Activated CD4-positive, alpha-beta memory T cell treated with anti-CD3 and anti-CD28 coated beads, Interleukin-2, amount 10 ng/mL, durations not matched to agents 7 days and 5 days (primary cell): ENCODE measurements around the gene NME5. TPM values are rescaled to one million over a fixed set of nuclear protein-coding genes. Genes with fewer than 3 reads are reported as not detected.
"Not testable (repeated sequence)": the region's sequence is repeated elsewhere in the genome, so short reads cannot be mapped to it uniquely, and the experiment has no call there.

Experiments used
- CTCF ChIA-PET: fragments of 350-600 bp; sonication (Branson Sonifier 250); formaldehyde crosslinking; loops from one replicate; lab custom pipeline; 2021; ENCODE audit warnings: antibody characterized with exemption, inconsistent platforms; lab: Charles Lee
- POLR2A ChIA-PET: fragments of 350-600 bp; sonication (Branson Sonifier 250); formaldehyde crosslinking; loops from one replicate; lab custom pipeline; 2021; ENCODE audit warnings: antibody characterized with exemption; lab: Charles Lee
- DNase-seq: peaks from one replicate; pipeline ENCODE4 v3.0.0-alpha.2; 2020
- H3K27ac Mint-ChIP-seq: one replicate; pipeline ENCODE4 v1.8.0; 2021; ENCODE audit warnings: mild to moderate bottlenecking, mixed read lengths
- H3K27me3 Mint-ChIP-seq: one replicate; pipeline ENCODE4 v1.8.0; 2021; ENCODE audit warnings: mixed read lengths
- H3K36me3 Mint-ChIP-seq: one replicate; pipeline ENCODE4 v1.8.0; 2021; ENCODE audit warnings: low read depth, mixed read lengths
- H3K4me1 Mint-ChIP-seq: one replicate; pipeline ENCODE4 v1.8.0; 2021; ENCODE audit warnings: mixed read lengths
- H3K4me3 Mint-ChIP-seq: one replicate; pipeline ENCODE4 v1.8.0; 2021; ENCODE audit warnings: mild to moderate bottlenecking, mixed read lengths
- H3K9me3 Mint-ChIP-seq: one replicate; pipeline ENCODE4 v1.8.0; 2021; ENCODE audit warnings: mixed read lengths
- total RNA-seq, 2 experiments: library from RNA; stranded (reverse); gene quantifications; one replicate each; pipeline ENCODE4 v1.2.3, GENCODE V29; 2021

The NME5 gene
- total RNA-seq, 2 experiments from 2014 or later = not detected

DNA sequence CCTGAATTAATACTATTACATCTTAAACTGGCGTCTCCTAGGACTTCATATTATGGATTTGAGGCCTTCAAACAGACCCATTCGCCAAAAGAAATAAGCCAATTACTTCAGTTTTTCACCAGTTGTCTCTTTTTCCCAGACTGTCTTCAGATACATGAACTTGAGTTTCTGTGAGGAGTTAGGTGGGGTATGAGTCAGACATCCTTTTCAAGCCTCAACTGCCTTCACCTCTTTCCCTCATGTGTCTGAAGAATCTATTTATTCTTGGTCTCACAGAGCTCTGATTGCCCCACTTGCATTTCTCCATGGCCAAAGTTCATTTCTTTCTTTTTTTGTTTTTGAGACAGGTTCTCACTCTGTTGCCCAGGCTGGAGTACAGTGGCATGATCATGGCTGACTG, 42.9 kb downstream of the NME5 start:
- Mint-ChIP-seq H3K36me3 (no peaks in the 10 kb centered on the region), H3K4me3 (no peak overlapping the region), H3K9me3 (no peaks in the 10 kb centered on the region), H3K27me3 (peaks cover 29% of the 10 kb centered on the region), H3K27ac (peak overlapping the region; percentile 37), H3K4me1 (peaks cover 30% of the 10 kb centered on the region)
- POLR2A ChIA-PET = no interaction called here
- CTCF ChIA-PET = interaction anchor here (1.7 kb wide), 1 partner anchor 20 kb away, joined by 6 read pairs; no protein-coding TSS in a partner anchor
- no peak for DNase-seq

DNA sequence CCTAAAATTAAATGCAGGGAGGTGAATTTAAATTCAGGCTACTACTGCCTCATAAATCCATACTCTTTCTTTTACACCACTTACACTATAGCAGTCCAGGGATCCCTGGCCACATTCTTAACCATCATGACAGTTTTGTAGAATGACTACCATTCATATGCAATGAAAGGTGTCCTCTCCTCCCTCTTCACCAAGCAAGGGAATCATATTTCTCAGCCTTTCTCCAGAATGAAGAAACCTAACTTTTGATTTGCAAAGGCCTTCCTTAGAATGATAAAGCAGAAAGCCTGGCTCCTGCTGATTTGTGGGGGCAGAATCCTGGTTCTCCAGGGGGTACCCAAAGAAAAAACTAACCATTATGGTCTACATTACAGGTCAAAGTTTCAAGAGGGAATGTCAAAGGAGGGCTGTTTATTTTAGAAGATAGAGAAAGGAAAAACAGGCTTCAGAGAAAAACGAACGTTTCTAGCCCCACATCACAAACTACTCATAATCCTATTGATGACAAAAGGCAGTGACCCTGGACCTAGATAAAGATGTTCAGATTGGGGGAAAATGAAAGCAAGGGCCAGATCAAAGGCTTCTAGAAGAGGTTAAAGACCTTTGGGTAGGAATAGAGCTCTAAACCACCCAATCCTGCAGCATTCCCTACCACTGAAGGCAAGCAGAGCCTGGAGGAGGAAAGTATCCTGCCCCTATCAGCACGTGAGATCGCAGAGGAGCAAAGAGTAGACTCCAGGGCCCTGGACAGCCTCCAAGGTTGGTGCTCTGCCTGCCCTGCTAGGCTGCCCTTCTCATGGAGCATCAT, 43.9 kb downstream of the NME5 start:
- no peak overlapping the region for H3K4me3 Mint-ChIP-seq
- POLR2A ChIA-PET = no interaction called here
- no peaks in the 10 kb centered on the region for H3K36me3 Mint-ChIP-seq
- no peaks in the 10 kb centered on the region for H3K9me3 Mint-ChIP-seq
- no peak for DNase-seq
- peaks cover 29% of the 10 kb centered on the region for H3K27me3 Mint-ChIP-seq
- CTCF ChIA-PET = interaction anchor here (0.7 kb wide), 1 partner anchor 252 kb away, joined by 3 read pairs; no protein-coding TSS in a partner anchor
- no peak overlapping the region for H3K27ac Mint-ChIP-seq
- peaks cover 30% of the 10 kb centered on the region for H3K4me1 Mint-ChIP-seq

DNA sequence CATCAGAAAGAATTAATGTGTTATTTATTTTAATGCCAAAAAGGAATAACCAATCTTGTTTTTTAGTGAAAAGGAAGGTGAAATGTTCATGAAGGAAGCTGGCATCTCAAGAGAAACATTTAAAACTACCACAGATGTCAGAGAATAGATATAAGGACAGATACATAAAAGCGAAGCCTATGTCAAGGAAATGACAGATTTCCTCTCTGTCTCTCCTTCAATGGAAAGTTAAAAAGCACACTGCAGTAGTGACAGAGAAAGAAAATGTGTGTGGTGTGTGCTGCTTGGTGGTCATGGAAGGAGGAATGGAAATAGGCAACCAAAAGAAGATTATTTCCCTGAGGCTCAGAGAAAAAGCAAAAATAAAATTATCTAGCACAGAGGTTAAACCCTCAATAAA, 46.2 kb downstream of the NME5 start:
- no peak for DNase-seq
- Mint-ChIP-seq H3K9me3 (no peaks in the 10 kb centered on the region), H3K36me3 (no peaks in the 10 kb centered on the region), H3K27me3 (peaks cover 23% of the 10 kb centered on the region), H3K27ac (no peak overlapping the region), H3K4me1 (peaks cover 27% of the 10 kb centered on the region), H3K4me3 (no peak overlapping the region)
- ChIA-PET POLR2A (no interaction called here), CTCF (interaction anchor here (1.2 to 6.5 kb wide), 2 partner anchors 15 to 39 kb away, joined by 3 to 35 read pairs; no protein-coding TSS in a partner anchor)

DNA sequence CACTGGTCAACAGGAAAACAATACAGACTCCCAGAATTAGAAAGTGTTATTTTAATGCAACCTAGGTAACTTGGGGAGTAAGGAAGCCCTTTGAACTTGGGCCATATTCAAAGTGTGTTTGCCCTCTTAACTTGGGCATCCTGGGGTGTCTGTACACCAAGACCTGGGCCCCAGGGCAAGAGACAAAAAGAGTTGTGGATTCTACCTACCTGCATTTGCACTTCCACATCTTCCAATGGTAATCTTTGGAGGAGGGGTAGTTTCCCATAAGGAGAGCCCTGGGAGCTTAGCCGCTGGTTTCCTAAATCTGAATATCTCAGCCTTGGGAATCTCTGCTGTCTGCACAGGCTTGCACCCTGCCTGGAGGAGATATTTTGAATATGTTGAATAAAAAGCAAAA, 46.9 kb downstream of the NME5 start:
- DNase-seq = no peak
- Mint-ChIP-seq H3K27me3 (peaks cover 24% of the 10 kb centered on the region), H3K27ac (no peak overlapping the region), H3K4me3 (no peak overlapping the region), H3K4me1 (peaks cover 25% of the 10 kb centered on the region), H3K36me3 (no peaks in the 10 kb centered on the region), H3K9me3 (no peaks in the 10 kb centered on the region)
- POLR2A ChIA-PET = no interaction called here
- CTCF ChIA-PET = interaction anchor here (6.5 kb wide), 1 partner anchor 14 kb away, joined by 35 read pairs; no protein-coding TSS in a partner anchor

DNA sequence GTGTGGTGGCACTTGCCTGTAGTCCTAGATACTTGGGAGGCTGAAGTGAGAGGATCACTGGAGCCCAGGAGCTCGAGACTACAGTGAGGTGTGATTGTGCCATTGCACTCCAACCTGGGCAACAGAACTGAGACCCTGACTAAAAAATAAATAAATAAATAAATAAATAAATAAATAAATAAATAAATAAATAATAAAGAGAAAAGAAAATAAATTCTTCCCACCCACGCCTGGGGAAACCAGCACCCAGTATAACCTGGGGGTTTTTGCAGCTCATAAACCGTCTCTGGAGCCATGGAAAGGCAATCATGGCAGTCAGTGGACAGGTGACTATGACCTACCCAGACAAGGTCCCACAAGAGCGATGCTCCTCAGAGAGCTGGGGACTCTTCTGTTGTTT, 47.5 kb downstream of the NME5 start:
- peaks cover 24% of the 10 kb centered on the region for H3K27me3 Mint-ChIP-seq
- H3K36me3 Mint-ChIP-seq = no peaks in the 10 kb centered on the region
- no peak overlapping the region for H3K4me3 Mint-ChIP-seq
- ChIA-PET POLR2A (no interaction called here), CTCF (interaction anchor here (0.6 to 6.5 kb wide), 3 partner anchors 10 to 57 kb away, joined by 3 to 35 read pairs (median 3); no protein-coding TSS in a partner anchor)
- no peaks in the 10 kb centered on the region for H3K9me3 Mint-ChIP-seq
- no peak overlapping the region for H3K27ac Mint-ChIP-seq
- peaks cover 18% of the 10 kb centered on the region for H3K4me1 Mint-ChIP-seq
- DNase-seq = no peak

DNA sequence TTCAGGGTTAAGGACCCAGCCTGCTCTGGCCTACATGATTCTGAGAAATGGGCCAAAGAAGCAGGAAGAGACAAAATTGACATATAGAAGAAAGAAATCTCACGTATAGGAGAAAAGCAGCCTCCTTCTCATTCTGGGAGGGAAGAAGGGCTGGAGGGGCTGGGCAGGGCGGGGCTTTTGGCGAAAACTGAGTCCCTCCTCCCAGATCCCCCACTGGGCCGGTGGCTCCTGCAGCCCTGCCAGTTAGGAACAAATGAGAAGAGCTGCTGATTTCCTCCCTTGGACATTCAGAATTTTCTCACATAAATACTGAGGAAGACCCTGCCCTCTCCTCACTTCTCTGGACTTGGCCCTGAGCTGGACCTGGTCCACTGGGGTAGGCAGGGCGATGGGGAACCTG, 55.5 kb downstream of the NME5 start, which contains the start of gene WNT8A:
Gene WNT8A (plus strand): TSS at position 332 of the 400 bp plus-strand sequence. CDS start 95 bp downstream, outside the sequence.
- ChIA-PET CTCF (no interaction called here), POLR2A (interaction anchor here (1.0 kb wide), 1 partner anchor 50 kb away, joined by 3 read pairs; no protein-coding TSS in a partner anchor)
- Mint-ChIP-seq H3K4me1 (peaks cover 16% of the 10 kb centered on the region), H3K36me3 (no peaks in the 10 kb centered on the region), H3K27me3 (peaks cover 5% of the 10 kb centered on the region), H3K27ac (no peak within 1 kb of the TSS), H3K9me3 (no peaks in the 10 kb centered on the region), H3K4me3 (no peak within 1 kb of the TSS)
- no peak for DNase-seq

DNA sequence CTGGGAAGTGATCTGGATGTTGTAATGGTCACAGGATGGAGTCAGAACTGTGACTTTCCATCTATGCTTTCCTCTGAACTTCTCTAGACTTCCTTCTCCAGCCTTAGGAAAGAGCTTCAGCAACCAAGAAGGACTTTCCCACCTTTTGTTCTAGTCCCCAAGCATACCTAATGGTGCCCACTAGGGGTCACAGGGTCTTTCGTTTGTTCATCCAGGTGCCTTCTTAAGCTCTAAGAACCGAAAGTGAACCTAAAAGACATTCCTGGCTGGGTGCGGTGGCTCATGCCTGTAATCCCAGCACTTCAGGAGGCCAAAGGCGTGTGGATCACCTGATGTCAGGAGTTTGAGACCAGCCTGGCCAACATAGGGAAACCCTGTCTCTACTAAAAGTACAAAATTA, 57.2 kb downstream of the NME5 start:
- Mint-ChIP-seq H3K27me3 (peaks cover 3% of the 10 kb centered on the region), H3K4me1 (peaks cover 16% of the 10 kb centered on the region), H3K4me3 (no peak overlapping the region), H3K9me3 (no peaks in the 10 kb centered on the region), H3K36me3 (no peaks in the 10 kb centered on the region), H3K27ac (no peak overlapping the region)
- POLR2A ChIA-PET = interaction anchor here (1.9 kb wide), 1 partner anchor 51 kb away, joined by 5 read pairs; no protein-coding TSS in a partner anchor
- no peak for DNase-seq
- CTCF ChIA-PET = interaction anchor here (0.7 to 1.7 kb wide), 11 partner anchors 10 to 453 kb away, joined by 3 to 13 read pairs (median 3); no protein-coding TSS in a partner anchor

DNA sequence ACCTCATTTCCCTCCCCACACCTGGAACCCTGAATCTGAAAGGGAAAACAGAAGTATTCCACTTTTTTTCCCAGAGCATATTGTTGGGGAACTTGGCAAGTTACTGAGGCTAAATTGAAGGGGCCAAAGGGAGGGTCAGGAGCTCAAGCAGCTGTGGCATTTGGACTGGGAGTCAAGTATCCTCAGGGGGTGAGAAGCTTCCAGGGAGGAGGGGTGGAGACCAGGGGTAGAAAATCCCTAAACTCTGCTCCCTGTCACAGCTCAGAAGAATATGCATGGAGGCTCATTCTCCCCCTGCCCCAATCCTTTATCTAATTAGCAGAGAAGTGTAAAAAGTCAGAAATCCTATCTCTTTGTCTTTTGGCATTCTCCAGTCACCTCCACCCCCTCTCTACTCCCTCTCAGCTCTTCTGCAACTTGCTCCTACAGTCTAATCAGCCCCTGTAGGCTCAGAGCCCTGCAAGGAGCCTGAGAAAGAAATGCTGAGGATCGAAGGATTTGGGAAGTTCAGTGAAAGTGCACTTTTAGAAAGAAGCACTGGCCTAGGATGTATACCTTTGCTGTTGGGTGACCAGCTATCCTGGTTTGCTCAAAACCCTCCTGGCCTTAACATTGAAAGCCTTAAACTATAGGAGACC, 61.1 kb downstream of the NME5 start:
- no peaks in the 10 kb centered on the region for H3K9me3 Mint-ChIP-seq
- ChIA-PET POLR2A (interaction anchor here (1.3 to 1.4 kb wide), 2 partner anchors 101 to 324 kb away, joined by 3 to 4 read pairs; partner anchors contain the start of genes HNRNPA0 and KIF20A), CTCF (interaction anchor here (0.5 to 6.2 kb wide), 24 partner anchors 9 to 324 kb away, joined by 3 to 88 read pairs (median 4); partner anchors contain the start of genes BRD8, HNRNPA0, KDM3B and KIF20A)
- H3K27ac Mint-ChIP-seq = no peak overlapping the region
- peaks cover 6% of the 10 kb centered on the region for H3K27me3 Mint-ChIP-seq
- no peak overlapping the region for H3K4me3 Mint-ChIP-seq
- H3K4me1 Mint-ChIP-seq = peaks cover 16% of the 10 kb centered on the region
- no peaks in the 10 kb centered on the region for H3K36me3 Mint-ChIP-seq
- DNase-seq = no peak

DNA sequence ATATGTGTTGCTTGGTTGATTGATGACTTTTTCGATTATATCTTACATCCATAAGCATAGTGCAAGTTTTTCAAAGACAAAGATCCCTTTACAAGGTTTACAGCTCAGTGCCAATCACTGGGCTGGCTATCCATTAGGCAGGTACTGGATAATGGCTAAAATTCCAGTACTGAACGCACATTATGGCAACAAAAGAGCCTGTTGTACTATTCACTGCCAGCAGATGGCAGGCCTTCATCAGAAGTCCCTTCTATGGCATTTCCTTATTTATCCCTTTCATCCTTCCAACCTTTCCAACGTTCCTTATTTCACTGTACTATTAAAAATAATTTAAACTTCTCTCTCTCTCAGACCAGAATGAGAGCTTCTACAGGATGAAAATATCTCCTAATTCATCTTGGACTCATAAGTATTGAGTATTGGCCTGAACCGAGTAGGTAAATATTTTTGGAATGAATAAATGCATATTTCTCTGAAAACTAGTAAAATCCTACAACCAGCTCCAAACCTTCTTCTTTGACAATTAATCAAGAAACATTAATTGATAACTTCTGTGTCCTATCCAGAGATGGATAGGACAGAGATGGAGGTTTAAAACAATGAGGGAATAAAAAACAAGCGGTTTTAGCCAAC, 62.0 kb downstream of the NME5 start:
- no peak overlapping the region for H3K4me3 Mint-ChIP-seq
- H3K27me3 Mint-ChIP-seq = peaks cover 6% of the 10 kb centered on the region
- no peak overlapping the region for H3K27ac Mint-ChIP-seq
- H3K4me1 Mint-ChIP-seq = peaks cover 17% of the 10 kb centered on the region
- CTCF ChIA-PET = interaction anchor here (0.5 to 6.2 kb wide), 29 partner anchors 8 to 323 kb away, joined by 3 to 88 read pairs (median 4); partner anchors contain the start of genes BRD8, HNRNPA0 and KIF20A
- no peaks in the 10 kb centered on the region for H3K36me3 Mint-ChIP-seq
- POLR2A ChIA-PET = interaction anchor here (1.3 to 1.6 kb wide), 3 partner anchors 11 to 323 kb away, joined by 3 to 4 read pairs (median 4); partner anchors contain the start of genes HNRNPA0 and KIF20A
- H3K9me3 Mint-ChIP-seq = no peaks in the 10 kb centered on the region
- peak; percentile 57 for DNase-seq

DNA sequence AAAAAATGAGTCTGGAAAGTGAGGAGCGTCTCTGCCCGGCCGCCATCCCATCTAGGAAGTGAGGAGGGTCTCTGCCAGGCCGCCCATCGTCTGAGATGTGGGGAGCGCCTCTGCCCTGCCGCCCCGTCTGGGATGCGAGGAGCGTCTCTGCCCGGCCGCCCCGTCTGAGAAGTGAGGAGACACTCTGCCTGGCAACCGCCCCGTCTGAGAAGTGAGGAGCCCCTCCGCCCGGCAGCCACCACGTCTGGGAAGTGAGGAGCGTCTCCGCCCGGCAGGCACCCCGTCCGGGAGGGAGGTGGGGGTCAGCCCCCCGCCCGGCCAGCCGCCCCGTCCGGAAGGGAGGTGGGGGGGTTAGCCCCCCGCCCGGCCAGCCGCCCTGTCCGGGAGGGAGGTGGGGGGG, 69.2 kb downstream of the NME5 start:
- H3K27me3 Mint-ChIP-seq, H3K36me3 Mint-ChIP-seq, H3K9me3 Mint-ChIP-seq, DNase-seq, H3K27ac Mint-ChIP-seq, H3K4me3 Mint-ChIP-seq: not testable (repeated sequence)
- peaks cover 28% of the 10 kb centered on the region for H3K4me1 Mint-ChIP-seq
- POLR2A ChIA-PET = interaction anchor here (1.3 to 1.5 kb wide), 3 partner anchors 11 to 37 kb away, joined by 3 to 8 read pairs (median 6); partner anchors contain the start of gene FAM13B
- CTCF ChIA-PET = interaction anchor here (0.9 to 9.0 kb wide), 11 partner anchors 9 to 440 kb away, joined by 3 to 133 read pairs (median 10); partner anchors contain the start of gene FAM13B

DNA sequence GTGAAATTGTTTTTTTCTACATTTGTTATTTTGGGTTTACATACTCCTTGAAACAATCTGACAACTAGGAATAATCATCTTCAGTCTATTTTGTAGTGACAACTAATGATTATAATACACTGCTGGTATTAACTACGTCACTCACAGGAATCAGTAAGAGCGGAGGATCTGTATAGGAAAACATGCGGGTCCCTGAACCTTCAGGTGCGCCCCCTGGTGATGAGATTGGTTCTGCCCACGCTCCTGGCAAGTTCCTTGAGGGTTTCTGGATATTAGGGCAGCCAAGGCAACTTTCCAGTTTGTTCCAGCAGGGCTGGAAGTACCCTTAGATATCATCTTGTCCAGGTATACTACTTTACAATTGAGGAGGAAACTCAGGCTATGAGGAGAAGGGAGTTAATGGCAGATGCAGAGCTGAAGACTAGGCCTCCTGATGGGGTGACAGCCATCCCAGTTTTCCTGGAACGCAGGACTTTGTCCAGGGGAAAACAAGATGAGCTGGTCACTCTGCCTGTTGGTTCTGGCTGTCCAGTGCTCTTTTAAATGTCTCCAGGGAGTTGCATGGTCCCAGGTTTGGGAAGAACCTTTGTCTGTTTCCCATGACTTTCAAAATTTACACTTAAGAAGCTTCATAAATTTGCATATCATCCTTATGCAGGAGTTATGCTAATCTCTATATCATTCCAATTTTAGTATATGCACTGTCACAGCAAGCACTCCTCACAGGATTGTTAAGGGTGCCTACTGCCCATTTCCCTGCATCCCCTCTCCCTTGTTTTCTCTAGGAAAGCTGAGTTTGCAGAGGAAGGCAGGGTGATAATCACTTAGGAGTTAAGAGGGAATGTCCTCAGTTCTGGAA, 70.3 kb downstream of the NME5 start:
- no peak overlapping the region for H3K4me3 Mint-ChIP-seq
- ChIA-PET POLR2A (interaction anchor here (1.3 to 1.5 kb wide), 3 partner anchors 12 to 36 kb away, joined by 3 to 8 read pairs (median 6); partner anchors contain the start of gene FAM13B), CTCF (interaction anchor here (0.7 to 9.0 kb wide), 24 partner anchors 8 to 442 kb away, joined by 3 to 133 read pairs (median 6); partner anchors contain the start of genes FAM13B and KDM3B)
- H3K9me3 Mint-ChIP-seq = no peaks in the 10 kb centered on the region
- H3K27me3 Mint-ChIP-seq = no peaks in the 10 kb centered on the region
- no peaks in the 10 kb centered on the region for H3K36me3 Mint-ChIP-seq
- peaks cover 28% of the 10 kb centered on the region for H3K4me1 Mint-ChIP-seq
- peak; percentile 68 for DNase-seq
- H3K27ac Mint-ChIP-seq = no peak overlapping the region
